OCI-LY1 (cell line): ENCODE measurements around the gene GNAO1.

Experiments used
- H2AFZ ChIP-seq: fragments of 200-600 bp; sonication (generic), shearing (Covaris generic); 2 replicates; pipeline ENCODE4 v1.6.0; 2014; ENCODE audit warnings: antibody characterized with exemption, mild to moderate bottlenecking, low read length
- H3F3A ChIP-seq: fragments of 200-600 bp; sonication (generic), shearing (Covaris generic); 2 replicates; pipeline ENCODE4 v1.6.0; 2014; ENCODE audit warnings: mild to moderate bottlenecking, antibody characterized with exemption, low read length, moderate library complexity; ENCODE audit not compliant: insufficient read depth
- H3K27ac ChIP-seq: fragments of 200-600 bp; sonication (generic); 2 replicates; pipeline ENCODE4 v1.5.1; 2014; ENCODE audit warnings: low read length, mixed run types, mild to moderate bottlenecking, low read depth; ENCODE audit not compliant: poor library complexity, severe bottlenecking
- H3K27me3 ChIP-seq: fragments of 200-600 bp; sonication (generic); 2 replicates; pipeline ENCODE4 v1.6.0; 2014; ENCODE audit warnings: antibody characterized with exemption, mild to moderate bottlenecking, low read length, moderate library complexity; ENCODE audit not compliant: insufficient read depth
- H3K36me3 ChIP-seq: fragments of 200-600 bp; sonication (generic); 2 replicates; pipeline ENCODE4 v1.6.1; 2014; ENCODE audit warnings: mild to moderate bottlenecking, antibody characterized with exemption, low read length, moderate library complexity, mixed read lengths; ENCODE audit not compliant: insufficient read depth
- H3K4me1 ChIP-seq: fragments of 200-600 bp; sonication (generic); 2 replicates; pipeline ENCODE4 v1.5.1; 2014; ENCODE audit warnings: mild to moderate bottlenecking, low read length, moderate library complexity; ENCODE audit not compliant: insufficient read depth, severe bottlenecking
- H3K4me2 ChIP-seq: fragments of 200-600 bp; sonication (generic), shearing (Covaris generic); 2 replicates; pipeline ENCODE4 v1.6.1; 2014; ENCODE audit warnings: low read length
- H3K4me3 ChIP-seq: fragments of 200-600 bp; sonication (generic); 2 replicates; pipeline ENCODE4 v1.5.1; 2014; ENCODE audit warnings: low read length, low read depth, mild to moderate bottlenecking, mixed read lengths; ENCODE audit not compliant: poor library complexity, severe bottlenecking
- H3K79me2 ChIP-seq: fragments of 200-600 bp; shearing (Covaris generic); 2 replicates; pipeline ENCODE4 v1.6.1; 2016; ENCODE audit warnings: mixed run types, low read length, mixed read lengths; ENCODE audit not compliant: insufficient read depth
- H3K9ac ChIP-seq: fragments of 200-600 bp; sonication (generic), shearing (Covaris generic); 2 replicates; pipeline ENCODE4 v1.6.1; 2014; ENCODE audit warnings: mild to moderate bottlenecking, low read length, mixed read lengths
- H3K9me2 ChIP-seq: fragments of 200-600 bp; sonication (generic), shearing (Covaris generic); 2 replicates; pipeline ENCODE4 v1.6.1; 2014; ENCODE audit warnings: low read depth, mild to moderate bottlenecking, low read length, mixed read lengths
- H3K9me3 ChIP-seq: fragments of 200-600 bp; shearing (Covaris generic); 2 replicates; pipeline ENCODE4 v1.6.1; 2014; ENCODE audit warnings: low read length, mixed read lengths
- H4K20me1 ChIP-seq: fragments of 200-600 bp; sonication (generic), shearing (Covaris generic); 2 replicates; pipeline ENCODE4 v1.6.0; 2016; ENCODE audit warnings: mild to moderate bottlenecking, low read length; ENCODE audit not compliant: insufficient read depth
- CTCF ChIP-seq: fragments of 200-600 bp; sonication (generic), shearing (Covaris generic); IDR thresholded peaks from 2 replicates; pipeline ENCODE4 v1.5.1; 2017; ENCODE audit warnings: mild to moderate bottlenecking, antibody characterized with exemption, low read length, moderate library complexity, mixed read lengths
- EZH2 ChIP-seq: fragments of 200-600 bp; sonication (generic), shearing (Covaris generic); IDR thresholded peaks from 2 replicates; pipeline ENCODE4 v1.8.0; 2017; ENCODE audit warnings: borderline replicate concordance, mixed run types, mild to moderate bottlenecking, antibody characterized with exemption, low read length, moderate library complexity, mixed read lengths

Gene GNAO1

GRCh38 chr16:56303066-56303715, 111.9 kb downstream of the GNAO1 start:
- Histone ChIP-seq H3K4me3 (no peak overlapping the region), H3K4me1 (no peaks in the 10 kb centered on the region), H3K9me3 (no peaks in the 10 kb centered on the region), H2AFZ (no peak overlapping the region), H4K20me1 (no peaks in the 10 kb centered on the region), H3K36me3 (no peaks in the 10 kb centered on the region), H3K9ac (no peak overlapping the region), H3K27me3 (no peaks in the 10 kb centered on the region), H3F3A (no peaks in the 10 kb centered on the region), H3K9me2 (no peaks in the 10 kb centered on the region), H3K79me2 (no peaks in the 10 kb centered on the region), H3K27ac (no peak overlapping the region), H3K4me2 (no peak overlapping the region)
- no peak for TF ChIP-seq EZH2
- no peak for TF ChIP-seq CTCF

- no peaks in the 10 kb centered on the region for H4K20me1 ChIP-seq
- no peaks in the 10 kb centered on the region for H3F3A ChIP-seq
- no peaks in the 10 kb centered on the region for H3K9me2 ChIP-seq
- TF ChIP-seq EZH2 (no peak), CTCF (no peak)
- no peak overlapping the region for H2AFZ ChIP-seq
- no peaks in the 10 kb centered on the region for H3K79me2 ChIP-seq
- H3K4me1 ChIP-seq, result no peaks in the 10 kb centered on the region
- H3K27ac ChIP-seq, result no peak overlapping the region
- no peaks in the 10 kb centered on the region for H3K27me3 ChIP-seq
- no peak overlapping the region for H3K4me3 ChIP-seq
- H3K9ac ChIP-seq, result no peak overlapping the region
- H3K36me3 ChIP-seq, result no peaks in the 10 kb centered on the region
- H3K9me3 ChIP-seq, result no peaks in the 10 kb centered on the region
- no peak overlapping the region for H3K4me2 ChIP-seq
Measured at GRCh38 chr16:56303880-56304279, 112.6 kb downstream of the GNAO1 start.

GRCh38 chr16:56305956-56306565, 114.8 kb downstream of the GNAO1 start:
- no peak overlapping the region for H2AFZ ChIP-seq
- no peaks in the 10 kb centered on the region for H3K27me3 ChIP-seq
- H3F3A ChIP-seq, result no peaks in the 10 kb centered on the region
- no peak overlapping the region for H3K27ac ChIP-seq
- no peaks in the 10 kb centered on the region for H3K36me3 ChIP-seq
- no peaks in the 10 kb centered on the region for H4K20me1 ChIP-seq
- TF ChIP-seq EZH2, result no peak
- TF ChIP-seq CTCF, result no peak
- no peak overlapping the region for H3K9ac ChIP-seq
- H3K9me2 ChIP-seq, result no peaks in the 10 kb centered on the region
- no peak overlapping the region for H3K4me2 ChIP-seq
- H3K79me2 ChIP-seq, result no peaks in the 10 kb centered on the region
- H3K4me3 ChIP-seq, result no peak overlapping the region
- H3K4me1 ChIP-seq, result no peaks in the 10 kb centered on the region
- H3K9me3 ChIP-seq, result no peaks in the 10 kb centered on the region
